GM12874 (cell line): ENCODE measurements around the gene CA11.

Source experiments
- CTCF ChIP-seq: IDR thresholded peaks from 2 replicates; pipeline ENCODE4 v1.5.1; 2011; ENCODE audit warnings: low read depth, mild to moderate bottlenecking, control low read depth, low read length, moderate library complexity; ENCODE audit not compliant: insufficient read depth

CA11 gene

GRCh38 chr19:48672994-48673393 is 27.0 kb upstream of the CA11 start, which contains the start of gene NTN5:
NTN5 (minus strand) TSS chr19:48673017; CDS start chr19:48670986, 2,031 bp downstream.
- TF ChIP-seq CTCF = no peak

GRCh38 chr19:48671446-48671995 is 25.5 kb upstream of the CA11 start:
- no peak for TF ChIP-seq CTCF

- no peak for TF ChIP-seq CTCF
Observed at GRCh38 chr19:48670699-48671445, 24.9 kb upstream of the CA11 start.

GRCh38 chr19:48669903-48670668 is 24.1 kb upstream of the CA11 start:
- TF ChIP-seq CTCF = no peak

- TF ChIP-seq CTCF = no peak
Observed at GRCh38 chr19:48668761-48669160, 22.8 kb upstream of the CA11 start.

- no peak for TF ChIP-seq CTCF
Observed at GRCh38 chr19:48668332-48668731, 22.3 kb upstream of the CA11 start.

- no peak for TF ChIP-seq CTCF
Observed at GRCh38 chr19:48665786-48666185, 19.8 kb upstream of the CA11 start.
